Measurements from ENCODE around the gene MAP3K9. TPM values are rescaled to one million over a fixed set of nuclear protein-coding genes. Genes with fewer than 3 reads are reported as not detected.

The MAP3K9 gene
- total and polyA plus RNA-seq, 12 donors = 0.37 to 2.4 (median 1.4) TPM

- no peaks in the 10 kb centered on the region for H3K9me3 ChIP-seq
- H3K4me1 ChIP-seq = peaks cover 3 to 23% (median 12%) of the 10 kb centered on the region in 9 donors
- DNase-seq = no peak
- H3K27me3 ChIP-seq = peaks cover 0 to 66% (median 30%) of the 10 kb centered on the region in 7 donors
- no peak overlapping the region for H3K27ac ChIP-seq
- no peaks in the 10 kb centered on the region for H3K36me3 ChIP-seq
- intact Hi-C loops (cut with DNase I) = loop anchor here in 4 of 10 donors (10.0 kb wide), 3 partner anchors 96 to 996 kb away; no protein-coding TSS in a partner anchor
- TF ChIP-seq CTCF (IDR thresholded peaks at IDR 0.05) = no peak
- 48 to 54% methylated on average over 7 of the region's 7 CpGs for WGBS, 2 donors
- ATAC-seq = no peak
- peak overlapping the region in 1 of 10 donors; percentile 67 for H3K4me3 ChIP-seq
Measured at GRCh38 chr14:70810621-70811020, 1.3 kb upstream of the MAP3K9 start.

GRCh38 chr14:70808416-70809224 lies 693 bp downstream of the MAP3K9 start:
- H3K4me1 ChIP-seq = peaks cover 3 to 24% (median 12%) of the 10 kb centered on the region in 9 donors
- intact Hi-C loops (cut with DNase I) = loop anchor here in 1 of 10 donors (10.0 kb wide), 1 partner anchor 174 kb away; no protein-coding TSS in a partner anchor
- peaks cover 0 to 77% (median 37%) of the 10 kb centered on the region in 7 donors for H3K27me3 ChIP-seq
- peak in 1 of 2 donors; percentile 21 for DNase-seq
- WGBS, 2 donors = 1 to 2% methylated on average over 47 to 74 of the region's 77 CpGs
- TF ChIP-seq CTCF (IDR thresholded peaks at IDR 0.05) = no peak
- peak overlapping the region in 7 of 10 donors; percentile 23 to 63 (median 42) for H3K27ac ChIP-seq
- no peaks in the 10 kb centered on the region for H3K9me3 ChIP-seq
- H3K36me3 ChIP-seq = no peaks in the 10 kb centered on the region
- H3K4me3 ChIP-seq = peak overlapping the region; percentile 67 to 83 (median 74)
- ATAC-seq = peak in 6 of 8 donors; percentile 2 to 35 (median 13)

GRCh38 chr14:70807898-70808415 lies 1.4 kb downstream of the MAP3K9 start:
- Histone ChIP-seq H3K27ac (no peak overlapping the region), H3K4me3 (peak overlapping the region in 9 of 10 donors; percentile 67 to 83 (median 75)), H3K9me3 (no peaks in the 10 kb centered on the region), H3K36me3 (no peaks in the 10 kb centered on the region), H3K4me1 (peaks cover 3 to 26% (median 12%) of the 10 kb centered on the region in 9 donors), H3K27me3 (peaks cover 0 to 72% (median 37%) of the 10 kb centered on the region in 7 donors)
- ATAC-seq (no peak), DNase-seq (no peak)
- TF ChIP-seq CTCF (IDR thresholded peaks at IDR 0.05) = no peak
- intact Hi-C loops (cut with DNase I) = loop anchor here in 1 of 10 donors (10.0 kb wide), 1 partner anchor 173 kb away; no protein-coding TSS in a partner anchor
- WGBS, 2 donors = 14 to 18% methylated on average over 6 of the region's 6 CpGs

- ATAC-seq = no peak
Measured at GRCh38 chr14:70804556-70805162, 4.7 kb downstream of the MAP3K9 start.

More at GRCh38 chr14:70804556-70805162, 4.7 kb downstream of the MAP3K9 start:
- Histone ChIP-seq H3K9me3 (no peaks in the 10 kb centered on the region), H3K4me1 (peaks cover 0 to 20% (median 12%) of the 10 kb centered on the region in 9 donors), H3K36me3 (no peaks in the 10 kb centered on the region), H3K27ac (no peak overlapping the region), H3K4me3 (no peak overlapping the region), H3K27me3 (peaks cover 0 to 49% (median 39%) of the 10 kb centered on the region in 7 donors)
- intact Hi-C loops (cut with DNase I) = loop anchor here in 1 of 10 donors (10.0 kb wide), 1 partner anchor 170 kb away; no protein-coding TSS in a partner anchor
- no peak for DNase-seq
- TF ChIP-seq CTCF (IDR thresholded peaks at IDR 0.05) = no peak
- WGBS, 2 donors = 79 to 86% methylated on average over 1 of the region's 1 CpG

All from heart right ventricle (tissue), 16 donors.